ENCODE measurements around the gene KRT16. TPM values are rescaled to one million over a fixed set of nuclear protein-coding genes. Genes with fewer than 3 reads are reported as not detected.

Gene KRT16
- total RNA-seq, 4 donors from 2014 or later = 1.3 to 2.0 TPM; not detected in 2

DNA sequence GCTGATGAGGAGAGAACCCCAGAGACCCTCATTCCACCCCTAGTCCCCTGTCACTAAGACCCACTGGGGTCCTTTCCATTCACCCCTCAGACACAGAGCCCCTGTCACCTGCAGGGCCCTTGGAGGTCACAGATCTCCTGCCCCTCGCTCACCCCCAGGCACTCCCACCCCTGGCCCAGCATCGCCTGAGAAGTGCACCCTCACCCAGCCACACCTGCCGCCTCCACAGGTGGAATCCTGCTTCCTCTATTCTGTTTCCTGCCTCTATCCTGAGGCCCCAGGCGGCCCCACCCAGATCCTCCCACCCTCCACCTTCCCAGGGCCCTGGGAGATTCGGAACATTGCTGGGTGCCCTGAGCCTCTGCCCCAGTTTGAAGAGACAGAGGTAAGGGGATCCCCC, 25.6 kb upstream of the KRT16 start:
- intact Hi-C loops (cut with DNase I) = no loop called here
- WGBS, 2 donors = 88 to 90% methylated on average over 5 of the region's 5 CpGs

DNA sequence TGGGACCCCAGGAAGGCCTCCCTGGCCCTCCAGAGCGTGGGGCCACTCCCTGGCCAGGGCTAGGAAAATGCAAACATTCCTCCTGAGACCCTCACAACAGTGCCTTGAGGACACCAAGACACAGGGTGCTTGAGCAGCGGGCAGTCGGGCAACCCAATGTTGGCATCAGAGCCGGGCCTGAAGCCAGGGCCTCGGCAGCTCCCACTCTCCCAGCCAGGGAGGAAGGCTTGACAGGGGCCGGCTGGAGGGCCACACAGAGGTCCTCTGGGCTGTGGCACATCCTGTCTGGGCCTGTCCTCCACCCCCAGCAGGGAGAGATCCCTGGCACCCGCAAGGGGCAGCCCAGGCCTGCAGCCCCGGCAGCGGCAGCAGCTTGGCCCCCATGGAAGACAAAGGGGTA, 24.1 kb upstream of the KRT16 start:
- Histone ChIP-seq H3K27ac (no peak overlapping the region), H3K36me3 (no peaks in the 10 kb centered on the region)

More for the DNA sequence above, 25.6 kb upstream of the KRT16 start:
- H3K27ac ChIP-seq = no peak overlapping the region
- TF ChIP-seq, protein P1, sequence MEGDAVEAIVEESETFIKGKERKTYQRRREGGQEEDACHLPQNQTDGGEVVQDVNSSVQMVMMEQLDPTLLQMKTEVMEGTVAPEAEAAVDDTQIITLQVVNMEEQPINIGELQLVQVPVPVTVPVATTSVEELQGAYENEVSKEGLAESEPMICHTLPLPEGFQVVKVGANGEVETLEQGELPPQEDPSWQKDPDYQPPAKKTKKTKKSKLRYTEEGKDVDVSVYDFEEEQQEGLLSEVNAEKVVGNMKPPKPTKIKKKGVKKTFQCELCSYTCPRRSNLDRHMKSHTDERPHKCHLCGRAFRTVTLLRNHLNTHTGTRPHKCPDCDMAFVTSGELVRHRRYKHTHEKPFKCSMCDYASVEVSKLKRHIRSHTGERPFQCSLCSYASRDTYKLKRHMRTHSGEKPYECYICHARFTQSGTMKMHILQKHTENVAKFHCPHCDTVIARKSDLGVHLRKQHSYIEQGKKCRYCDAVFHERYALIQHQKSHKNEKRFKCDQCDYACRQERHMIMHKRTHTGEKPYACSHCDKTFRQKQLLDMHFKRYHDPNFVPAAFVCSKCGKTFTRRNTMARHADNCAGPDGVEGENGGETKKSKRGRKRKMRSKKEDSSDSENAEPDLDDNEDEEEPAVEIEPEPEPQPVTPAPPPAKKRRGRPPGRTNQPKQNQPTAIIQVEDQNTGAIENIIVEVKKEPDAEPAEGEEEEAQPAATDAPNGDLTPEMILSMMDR (IDR thresholded peaks at IDR 0.05) = no peak
- TF ChIP-seq POLR2A (IDR thresholded peaks at IDR 0.05) = no peak
- peaks cover 0 to 3% of the 10 kb centered on the region in 2 donors for H3K4me1 ChIP-seq
- no peak for DNase-seq
- no peaks in the 10 kb centered on the region for H3K36me3 ChIP-seq
- no peaks in the 10 kb centered on the region for H3K27me3 ChIP-seq
- no peaks in the 10 kb centered on the region for H3K9me3 ChIP-seq
- H3K4me3 ChIP-seq (replicated peaks in 1 of 3) = no peak overlapping the region

DNA sequence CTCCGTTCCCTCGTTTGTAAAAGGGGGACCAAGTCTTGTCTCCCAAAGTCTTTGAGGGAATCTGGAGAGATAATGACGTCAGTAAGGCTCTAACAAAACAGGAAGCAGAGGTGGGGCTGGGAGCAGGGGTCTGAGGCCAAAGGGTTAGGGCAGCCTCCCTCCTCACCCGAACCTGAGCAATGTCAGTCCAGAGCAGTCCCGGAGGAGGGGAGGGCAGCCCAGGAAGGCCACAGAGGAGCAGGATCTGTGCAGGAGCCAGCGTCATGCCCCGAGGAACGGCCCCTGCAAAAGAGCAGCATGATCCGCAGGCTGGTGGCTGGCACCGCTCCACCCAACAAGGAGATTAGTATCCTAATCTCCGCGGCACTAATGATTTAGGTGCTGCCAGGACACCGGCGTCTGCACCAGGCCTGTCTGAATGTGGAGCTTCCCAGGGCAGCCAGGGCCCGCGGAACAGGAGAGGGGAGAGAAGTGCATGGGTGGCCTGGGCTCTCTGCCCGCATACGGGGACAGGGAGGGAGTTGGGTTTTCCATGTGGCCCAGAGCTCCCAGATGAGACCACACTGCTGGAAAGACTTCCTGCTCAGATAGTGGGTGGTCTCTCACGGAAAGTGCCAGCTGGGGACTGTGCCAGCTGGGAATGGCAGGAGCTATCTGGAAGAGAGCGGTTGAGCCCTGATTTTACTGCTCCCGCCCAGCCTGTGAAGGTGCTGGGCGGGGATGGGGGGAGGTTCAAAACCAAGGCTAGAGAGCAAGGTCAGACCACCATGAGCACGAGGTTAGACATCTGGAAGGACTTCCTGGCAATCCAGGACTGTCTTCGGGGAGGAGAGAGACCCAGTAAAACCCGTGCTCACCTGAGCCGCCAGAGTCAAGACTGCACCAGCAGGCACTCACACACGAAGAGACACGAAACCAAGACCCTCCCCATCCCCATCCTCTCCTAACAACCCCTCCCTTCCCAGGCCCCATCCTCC, 22.8 kb upstream of the KRT16 start:
- H3K36me3 ChIP-seq = no peaks in the 10 kb centered on the region
- no peak for DNase-seq
- WGBS, 2 donors = 53 to 57% methylated on average over 28 of the region's 28 CpGs
- H3K4me1 ChIP-seq = peaks cover 0 to 3% of the 10 kb centered on the region in 2 donors
- TF ChIP-seq, protein P1 (IDR thresholded peaks at IDR 0.05) = no peak
- no peak for TF ChIP-seq POLR2A (IDR thresholded peaks at IDR 0.05)
- no peaks in the 10 kb centered on the region for H3K9me3 ChIP-seq
- H3K4me3 ChIP-seq (replicated peaks in 1 of 3) = no peak overlapping the region
- no peaks in the 10 kb centered on the region for H3K27me3 ChIP-seq
- intact Hi-C loops (cut with DNase I) = no loop called here
- no peak overlapping the region for H3K27ac ChIP-seq

More for the DNA sequence above, 24.1 kb upstream of the KRT16 start:
- H3K27me3 ChIP-seq = no peaks in the 10 kb centered on the region
- intact Hi-C loops (cut with DNase I) = no loop called here
- no peaks in the 10 kb centered on the region for H3K9me3 ChIP-seq
- no peak for DNase-seq
- 92 to 100% methylated on average over 1 to 4 of the region's 9 CpGs for WGBS, 2 donors
- H3K4me1 ChIP-seq = peaks cover 0 to 3% of the 10 kb centered on the region in 2 donors
- no peak for TF ChIP-seq POLR2A (IDR thresholded peaks at IDR 0.05)
- TF ChIP-seq, protein P1 (IDR thresholded peaks at IDR 0.05) = no peak
- H3K4me3 ChIP-seq (replicated peaks in 1 of 3) = no peak overlapping the region

DNA sequence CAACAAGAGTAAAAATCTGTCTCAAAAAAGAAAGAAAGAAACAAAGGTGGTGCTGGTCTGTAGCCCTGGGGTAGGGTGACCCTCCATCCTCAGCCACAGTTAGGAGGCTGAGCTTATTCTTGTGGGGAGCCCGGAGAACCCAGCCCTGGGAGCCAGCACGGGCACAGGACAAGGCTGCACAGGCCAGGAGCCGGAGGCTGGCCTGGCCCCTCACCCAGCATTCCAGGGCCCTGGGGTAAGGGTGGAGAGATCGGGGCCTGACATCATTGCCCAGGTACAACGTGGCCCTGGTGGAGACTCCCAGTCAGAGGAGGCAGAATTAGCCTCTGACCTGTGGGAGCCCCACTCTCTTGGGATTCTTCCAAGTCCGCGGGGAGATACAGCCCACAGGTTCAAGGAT, 22.1 kb upstream of the KRT16 start:
- 72 to 92% methylated on average over 2 to 6 of the region's 7 CpGs for WGBS, 2 donors
- DNase-seq = no peak
- no peak for TF ChIP-seq POLR2A (IDR thresholded peaks at IDR 0.05)
- TF ChIP-seq, protein P1 (IDR thresholded peaks at IDR 0.05) = no peak
- Histone ChIP-seq H3K9me3 (no peaks in the 10 kb centered on the region), H3K4me1 (peaks cover 0 to 3% of the 10 kb centered on the region in 2 donors), H3K4me3 (replicated peaks in 1 of 3) (no peak overlapping the region), H3K27ac (no peak overlapping the region), H3K36me3 (no peaks in the 10 kb centered on the region), H3K27me3 (no peaks in the 10 kb centered on the region)
- intact Hi-C loops (cut with DNase I) = no loop called here
